Erythroblast (primary cell): ENCODE data around the gene CCNH.

Experiments
- GATA1 ChIP-seq: IDR thresholded peaks from 2 replicates; pipeline ENCODE4 v1.6.1; 2011; ENCODE audit warnings: low read depth, mild to moderate bottlenecking, control low read depth, low read length, moderate library complexity
- POLR2A ChIP-seq: IDR thresholded peaks from 2 replicates; pipeline ENCODE4 v1.6.1; 2011; ENCODE audit warnings: mild to moderate bottlenecking, low read length

DNA sequence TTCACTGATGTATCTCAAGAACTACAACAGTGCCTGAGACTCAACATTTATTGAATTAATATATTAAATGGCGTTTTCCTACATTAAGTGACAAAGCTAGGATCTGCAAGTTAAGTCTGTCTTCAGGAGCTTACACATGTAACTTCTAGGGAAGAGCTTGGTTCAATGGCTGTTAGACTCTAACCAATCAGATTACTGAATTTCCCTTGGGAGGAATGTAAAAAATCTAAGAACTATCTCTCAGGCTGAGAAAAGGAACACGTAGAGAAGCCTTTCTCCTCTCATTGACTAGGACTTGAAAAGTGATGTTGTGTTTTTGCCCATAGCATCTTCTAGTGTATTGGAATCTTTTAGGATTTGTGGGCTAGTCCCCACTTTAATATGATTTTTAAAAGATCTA, 53.6 kb downstream of the CCNH start:
- TF ChIP-seq POLR2A (no peak), GATA1 (no peak)
